Small intestine (tissue), 7 donors: ENCODE data around the gene KANSL1. TPM values are rescaled to one million over a fixed set of nuclear protein-coding genes. Genes with fewer than 3 reads are reported as not detected.
A peak's percentile ranks its signal among the peaks of the same experiment; 100 is the strongest.

Experiments used
- DNase-seq, 2 donors: peaks; one replicate each; pipeline versions ENCODE4 v3.0.0 to v3.0.0-alpha.2; 2013
- FAIRE-seq: peaks from 2 replicates; lab custom pipeline; 2012; peaks lifted over from hg19 to GRCh38; lab: Jason Lieb, UNC
- H3K27ac ChIP-seq, 3 donors: one replicate each; pipeline ENCODE4 v1.5.1; 2013; ENCODE audit warnings: low read length in 2 of 3, mild to moderate bottlenecking in 2 of 3, control low read depth in 1 of 3, inconsistent platforms in 1 of 3, low read depth in 1 of 3, moderate library complexity in 1 of 3
- H3K27me3 ChIP-seq, 3 donors: one replicate each; pipeline ENCODE4 v1.6.1; 2013; ENCODE audit warnings: low read length in 3 of 3, inconsistent platforms in 1 of 3; ENCODE audit not compliant: control insufficient read depth in 3 of 3, insufficient read depth in 3 of 3
- H3K36me3 ChIP-seq, 3 donors: one replicate each; pipeline ENCODE4 v1.6.1; 2013; ENCODE audit warnings: low read length in 3 of 3, inconsistent platforms in 1 of 3, low read depth in 1 of 3, mild to moderate bottlenecking in 1 of 3, moderate library complexity in 1 of 3; ENCODE audit not compliant: control insufficient read depth in 3 of 3, insufficient read depth in 2 of 3
- H3K4me1 ChIP-seq, 3 donors: one replicate each; pipeline ENCODE4 v1.6.1; 2013; ENCODE audit warnings: low read length in 2 of 3, inconsistent platforms in 1 of 3, low read depth in 1 of 3, mild to moderate bottlenecking in 1 of 3, moderate library complexity in 1 of 3; ENCODE audit not compliant: control insufficient read depth in 3 of 3, insufficient read depth in 2 of 3
- H3K4me3 ChIP-seq, 3 donors: one replicate each; pipeline ENCODE4 v1.5.1; 2013; ENCODE audit warnings: low read length in 3 of 3, control low read depth in 1 of 3, inconsistent platforms in 1 of 3, low read depth in 1 of 3, mild to moderate bottlenecking in 1 of 3, moderate library complexity in 1 of 3
- H3K9me3 ChIP-seq, 2 donors: one replicate each; pipeline ENCODE4 v1.6.1; 2013; ENCODE audit warnings: low read depth in 1 of 2, low read length in 1 of 2; ENCODE audit not compliant: control insufficient read depth in 2 of 2, insufficient read depth in 1 of 2
- WGBS, 3 donors: extraction: QIAGEN DNeasy Blood & Tissue Kit; methylation state at CpG; one replicate each; pipeline ENCODE4 v1.1.7; 2013; 5-methylcytosine and 5-hydroxymethylcytosine counted together
- polyA plus RNA-seq, 4 donors: library from polyadenylated mRNA; stranded (reverse) in 3 of 4; unstranded in 1 of 4; fragments of 200-250 nt in 3 of 4; fragments of 120-200 nt in 1 of 4; gene quantifications; one replicate each; pipeline versions ENCODE4 v1.2.1 to v1.2.3, GENCODE V29; 2013
- donor health status: healthy with polysubstance abuse.
- donor health status: control.
- donor health status: control.
- donor health status: Bipolar disorder and iron deficiency.
- donor health status: healthy.

The KANSL1 gene
- polyA plus RNA-seq, 4 donors: 12.7 to 54.0 (median 20.2) TPM

GRCh38 chr17:46013502-46014165, 179.6 kb downstream of the KANSL1 start:
- Histone ChIP-seq H3K9me3 (no peaks in the 10 kb centered on the region), H3K27ac (no peak overlapping the region), H3K4me1 (no peaks in the 10 kb centered on the region), H3K27me3 (no peaks in the 10 kb centered on the region), H3K4me3 (no peak overlapping the region), H3K36me3 (no peaks in the 10 kb centered on the region)
- 78 to 86% (median 85%) methylated on average over 9 of the region's 9 CpGs for WGBS, 3 donors
- FAIRE-seq (no peak), DNase-seq (no peak)

GRCh38 chr17:46013127-46013501, 180.1 kb downstream of the KANSL1 start:
- no peaks in the 10 kb centered on the region for H3K27me3 ChIP-seq
- no peak overlapping the region for H3K27ac ChIP-seq
- FAIRE-seq: no peak
- H3K9me3 ChIP-seq: no peaks in the 10 kb centered on the region
- no peaks in the 10 kb centered on the region for H3K4me1 ChIP-seq
- no peak overlapping the region for H3K4me3 ChIP-seq
- no peaks in the 10 kb centered on the region for H3K36me3 ChIP-seq
- DNase-seq: no peak
- WGBS, 3 donors: 88 to 94% (median 91%) methylated on average over 7 of the region's 7 CpGs

- FAIRE-seq (no peak), DNase-seq (no peak)
- Histone ChIP-seq H3K27ac (no peak overlapping the region), H3K27me3 (no peaks in the 10 kb centered on the region), H3K4me3 (no peak overlapping the region), H3K9me3 (no peaks in the 10 kb centered on the region), H3K4me1 (no peaks in the 10 kb centered on the region), H3K36me3 (no peaks in the 10 kb centered on the region)
- WGBS, 3 donors: 85 to 89% (median 85%) methylated on average over 10 to 11 of the region's 11 CpGs
Measured at GRCh38 chr17:46012506-46013079, 180.6 kb downstream of the KANSL1 start.

- H3K9me3 ChIP-seq: no peaks in the 10 kb centered on the region
- no peaks in the 10 kb centered on the region for H3K4me1 ChIP-seq
- H3K36me3 ChIP-seq: no peaks in the 10 kb centered on the region
- DNase-seq (no peak), FAIRE-seq (no peak)
- 77 to 85% (median 80%) methylated on average over 28 of the region's 28 CpGs for WGBS, 3 donors
- H3K4me3 ChIP-seq: no peak overlapping the region
- no peak overlapping the region for H3K27ac ChIP-seq
- no peaks in the 10 kb centered on the region for H3K27me3 ChIP-seq
Measured at GRCh38 chr17:46011711-46012505, 181.3 kb downstream of the KANSL1 start.

- Histone ChIP-seq H3K4me3 (no peak overlapping the region), H3K4me1 (no peaks in the 10 kb centered on the region), H3K27me3 (no peaks in the 10 kb centered on the region), H3K27ac (no peak overlapping the region), H3K36me3 (no peaks in the 10 kb centered on the region), H3K9me3 (no peaks in the 10 kb centered on the region)
- FAIRE-seq (no peak), DNase-seq (peak in 1 of 2 donors; percentile 15)
- 75 to 86% (median 82%) methylated on average over 16 of the region's 16 CpGs for WGBS, 3 donors
Measured at GRCh38 chr17:46010597-46011186, 182.5 kb downstream of the KANSL1 start.

GRCh38 chr17:46009681-46010596, 183.3 kb downstream of the KANSL1 start:
- no peaks in the 10 kb centered on the region for H3K9me3 ChIP-seq
- H3K4me1 ChIP-seq: no peaks in the 10 kb centered on the region
- no peak overlapping the region for H3K4me3 ChIP-seq
- no peaks in the 10 kb centered on the region for H3K36me3 ChIP-seq
- WGBS, 3 donors: 81 to 89% (median 85%) methylated on average over 33 of the region's 33 CpGs
- FAIRE-seq: no peak
- DNase-seq: no peak
- H3K27ac ChIP-seq: no peak overlapping the region
- H3K27me3 ChIP-seq: no peaks in the 10 kb centered on the region

GRCh38 chr17:46008591-46008990, 184.6 kb downstream of the KANSL1 start:
- Histone ChIP-seq H3K27me3 (no peaks in the 10 kb centered on the region), H3K36me3 (no peaks in the 10 kb centered on the region), H3K4me1 (peaks cover 0 to 7% (median 0%) of the 10 kb centered on the region in 3 donors), H3K9me3 (no peaks in the 10 kb centered on the region), H3K4me3 (no peak overlapping the region), H3K27ac (no peak overlapping the region)
- FAIRE-seq (no peak), DNase-seq (no peak)
- 87 to 92% (median 91%) methylated on average over 9 of the region's 9 CpGs for WGBS, 3 donors
